Activated T-helper 1 cell treated with anti-CD3 and anti-CD28 coated beads, Interleukin-12 subunit alpha, Interleukin-12 subunit beta, Interleukin-2, Interleukin-4 antibody, amounts not matched to agents 30 ng/mL and 10 ng/mL and 1 ng/mL, durations not matched to agents 14 hours and 24 hours and 36 hours (primary cell): ENCODE measurements around the gene DDX4. TPM values are rescaled to one million over a fixed set of nuclear protein-coding genes. Genes with fewer than 3 reads are reported as not detected.
"Not testable (repeated sequence)": the region's sequence is repeated elsewhere in the genome, so short reads cannot be mapped to it uniquely, and the experiment has no call there.

ENCODE experiments used
- DNase-seq: peaks from one replicate; pipeline ENCODE4 v3.0.0; 2021; ENCODE audit warnings: low spot score
- H3K27ac Mint-ChIP-seq: one replicate; pipeline ENCODE4 v1.8.0; 2021; ENCODE audit warnings: mild to moderate bottlenecking, mixed read lengths
- H3K27me3 Mint-ChIP-seq: one replicate; pipeline ENCODE4 v1.8.0; 2022; ENCODE audit warnings: mild to moderate bottlenecking, moderate library complexity, mixed read lengths; ENCODE audit not compliant: insufficient read depth
- H3K36me3 Mint-ChIP-seq: one replicate; pipeline ENCODE4 v1.8.0; 2021; ENCODE audit warnings: low read depth, mixed read lengths
- H3K4me1 Mint-ChIP-seq: one replicate; pipeline ENCODE4 v1.8.0; 2021; ENCODE audit warnings: low read depth, mixed read lengths
- H3K4me3 Mint-ChIP-seq: one replicate; pipeline ENCODE4 v1.8.0; 2021; ENCODE audit warnings: mild to moderate bottlenecking, moderate library complexity, mixed read lengths
- H3K9me3 Mint-ChIP-seq: one replicate; pipeline ENCODE4 v1.8.0; 2021; ENCODE audit warnings: mixed read lengths
- intact Hi-C: fragments of 100-400 bp; cut with micrococcal nuclease; formaldehyde crosslinking; loops from one replicate; pipeline ENCODE4 v1.15.1; 2024
- total RNA-seq: library from RNA; stranded (reverse); gene quantifications from 2 replicates; pipeline ENCODE4 v1.2.3, GENCODE V29; 2022

The DDX4 gene
- total RNA-seq, 1 donor from 2014 or later = not detected

GRCh38 chr5:55808814-55809213, 71.0 kb downstream of the DDX4 start:
- H3K27me3 Mint-ChIP-seq = peaks cover 20% of the 10 kb centered on the region
- H3K4me1 Mint-ChIP-seq, H3K36me3 Mint-ChIP-seq, DNase-seq, intact Hi-C loops, H3K27ac Mint-ChIP-seq, H3K4me3 Mint-ChIP-seq: not testable (repeated sequence)
- peaks cover 13% of the 10 kb centered on the region for H3K9me3 Mint-ChIP-seq

- H3K36me3 Mint-ChIP-seq, H3K4me1 Mint-ChIP-seq, H3K9me3 Mint-ChIP-seq, intact Hi-C loops, DNase-seq, H3K27ac Mint-ChIP-seq, H3K4me3 Mint-ChIP-seq: not testable (repeated sequence)
- peaks cover 44% of the 10 kb centered on the region for H3K27me3 Mint-ChIP-seq
Observed at GRCh38 chr5:55815939-55816338, 78.1 kb downstream of the DDX4 start.

GRCh38 chr5:55816342-55816741, 78.5 kb downstream of the DDX4 start:
- intact Hi-C loops = no loop called here
- DNase-seq = no peak
- H3K4me1 Mint-ChIP-seq = peaks cover 2% of the 10 kb centered on the region
- H3K27me3 Mint-ChIP-seq = peaks cover 46% of the 10 kb centered on the region
- no peak overlapping the region for H3K4me3 Mint-ChIP-seq
- H3K9me3 Mint-ChIP-seq = no peaks in the 10 kb centered on the region
- H3K36me3 Mint-ChIP-seq = no peaks in the 10 kb centered on the region
- H3K27ac Mint-ChIP-seq = no peak overlapping the region

- no peaks in the 10 kb centered on the region for H3K36me3 Mint-ChIP-seq
- peaks cover 7% of the 10 kb centered on the region for H3K4me1 Mint-ChIP-seq
- H3K27ac Mint-ChIP-seq = no peak overlapping the region
- DNase-seq = no peak
- intact Hi-C loops = no loop called here
- no peak overlapping the region for H3K4me3 Mint-ChIP-seq
- H3K9me3 Mint-ChIP-seq = no peaks in the 10 kb centered on the region
- H3K27me3 Mint-ChIP-seq = peaks cover 48% of the 10 kb centered on the region
Observed at GRCh38 chr5:55817030-55817429, 79.2 kb downstream of the DDX4 start.

GRCh38 chr5:55820488-55820887, 82.6 kb downstream of the DDX4 start:
- DNase-seq = no peak
- no peaks in the 10 kb centered on the region for H3K36me3 Mint-ChIP-seq
- H3K4me1 Mint-ChIP-seq = peaks cover 12% of the 10 kb centered on the region
- intact Hi-C loops = no loop called here
- no peak overlapping the region for H3K27ac Mint-ChIP-seq
- peaks cover 47% of the 10 kb centered on the region for H3K27me3 Mint-ChIP-seq
- H3K9me3 Mint-ChIP-seq = no peaks in the 10 kb centered on the region
- H3K4me3 Mint-ChIP-seq = no peak overlapping the region

GRCh38 chr5:55821731-55822512, 84.1 kb downstream of the DDX4 start:
- H3K4me3 Mint-ChIP-seq = peak overlapping the region; percentile 31
- H3K4me1 Mint-ChIP-seq = peaks cover 12% of the 10 kb centered on the region
- peak; percentile 4 for DNase-seq
- H3K27me3 Mint-ChIP-seq = peaks cover 47% of the 10 kb centered on the region
- no peak overlapping the region for H3K27ac Mint-ChIP-seq
- no peaks in the 10 kb centered on the region for H3K9me3 Mint-ChIP-seq
- no peaks in the 10 kb centered on the region for H3K36me3 Mint-ChIP-seq
- intact Hi-C loops = no loop called here

- Mint-ChIP-seq H3K4me1 (peaks cover 12% of the 10 kb centered on the region), H3K9me3 (peaks cover 5% of the 10 kb centered on the region), H3K27me3 (peaks cover 47% of the 10 kb centered on the region), H3K4me3 (no peak overlapping the region), H3K36me3 (no peaks in the 10 kb centered on the region), H3K27ac (no peak overlapping the region)
- intact Hi-C loops = no loop called here
- DNase-seq = no peak
Observed at GRCh38 chr5:55823151-55823796, 85.4 kb downstream of the DDX4 start.

- Mint-ChIP-seq H3K9me3 (peaks cover 20% of the 10 kb centered on the region), H3K4me3 (no peak overlapping the region), H3K27ac (no peak overlapping the region), H3K4me1 (peaks cover 13% of the 10 kb centered on the region), H3K27me3 (peaks cover 5% of the 10 kb centered on the region), H3K36me3 (peaks cover 4% of the 10 kb centered on the region)
- no peak for DNase-seq
- intact Hi-C loops = no loop called here
Observed at GRCh38 chr5:55829956-55830355, 92.1 kb downstream of the DDX4 start.

- Mint-ChIP-seq H3K4me1 (peaks cover 13% of the 10 kb centered on the region), H3K9me3 (peaks cover 17% of the 10 kb centered on the region), H3K4me3 (no peak overlapping the region), H3K27ac (no peak overlapping the region), H3K27me3 (peaks cover 1% of the 10 kb centered on the region), H3K36me3 (peaks cover 4% of the 10 kb centered on the region)
- no peak for DNase-seq
- intact Hi-C loops = no loop called here
Observed at GRCh38 chr5:55832446-55832845, 94.6 kb downstream of the DDX4 start.

GRCh38 chr5:55836191-55836590, 98.3 kb downstream of the DDX4 start:
- Mint-ChIP-seq H3K27me3 (peaks cover 4% of the 10 kb centered on the region), H3K9me3 (peaks cover 14% of the 10 kb centered on the region), H3K27ac (no peak overlapping the region), H3K4me3 (no peak overlapping the region), H3K36me3 (peaks cover 1% of the 10 kb centered on the region), H3K4me1 (no peaks in the 10 kb centered on the region)
- intact Hi-C loops = no loop called here
- no peak for DNase-seq

- peaks cover 4% of the 10 kb centered on the region for H3K27me3 Mint-ChIP-seq
- DNase-seq = no peak
- H3K4me1 Mint-ChIP-seq = no peaks in the 10 kb centered on the region
- intact Hi-C loops = no loop called here
- H3K9me3 Mint-ChIP-seq = peaks cover 15% of the 10 kb centered on the region
- H3K4me3 Mint-ChIP-seq = no peak overlapping the region
- peaks cover 2% of the 10 kb centered on the region for H3K36me3 Mint-ChIP-seq
- no peak overlapping the region for H3K27ac Mint-ChIP-seq
Observed at GRCh38 chr5:55841976-55842375, 104.1 kb downstream of the DDX4 start.

- peaks cover 19% of the 10 kb centered on the region for H3K9me3 Mint-ChIP-seq
- intact Hi-C loops = no loop called here
- peaks cover 2% of the 10 kb centered on the region for H3K27me3 Mint-ChIP-seq
- H3K4me1 Mint-ChIP-seq = peaks cover 33% of the 10 kb centered on the region
- H3K27ac Mint-ChIP-seq = no peak overlapping the region
- H3K4me3 Mint-ChIP-seq = no peak overlapping the region
- DNase-seq = no peak
- peaks cover 5% of the 10 kb centered on the region for H3K36me3 Mint-ChIP-seq
Observed at GRCh38 chr5:55847837-55848236, 110.0 kb downstream of the DDX4 start.

- H3K36me3 Mint-ChIP-seq = peaks cover 5% of the 10 kb centered on the region
- peaks cover 2% of the 10 kb centered on the region for H3K27me3 Mint-ChIP-seq
- intact Hi-C loops = no loop called here
- no peak for DNase-seq
- H3K27ac Mint-ChIP-seq = no peak overlapping the region
- H3K4me1 Mint-ChIP-seq = peaks cover 42% of the 10 kb centered on the region
- H3K9me3 Mint-ChIP-seq = peaks cover 19% of the 10 kb centered on the region
- H3K4me3 Mint-ChIP-seq = no peak overlapping the region
Observed at GRCh38 chr5:55848783-55849182, 110.9 kb downstream of the DDX4 start.
